ENCODE measurements around the gene CISD3.

Gene CISD3

DNA sequence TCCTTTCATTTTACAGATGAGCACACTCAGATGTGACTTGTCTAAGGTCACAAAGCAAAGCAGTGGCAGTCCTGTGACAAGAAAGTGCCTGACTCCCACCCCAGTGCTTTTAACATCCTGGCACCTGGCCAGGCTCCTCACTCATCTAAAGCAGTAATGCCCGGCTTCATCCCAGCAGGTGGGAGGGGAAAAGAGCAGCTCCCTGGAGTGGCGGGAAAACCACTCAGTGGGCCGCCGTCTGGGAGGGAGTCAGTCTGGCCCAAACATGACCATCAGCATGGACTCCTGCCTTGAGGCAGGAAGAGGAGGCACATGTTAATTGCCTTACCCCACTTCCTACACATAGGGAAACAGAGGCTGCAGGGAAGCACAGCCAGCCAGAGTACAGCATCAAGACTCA, 15.4 kb downstream of the CISD3 start:
- DNase-seq (ENCODE audit: low spot score) = no peak

GRCh38 chr17:38746004-38746848, 16.1 kb downstream of the CISD3 start:
- DNase-seq (ENCODE audit: low spot score) = no peak

DNA sequence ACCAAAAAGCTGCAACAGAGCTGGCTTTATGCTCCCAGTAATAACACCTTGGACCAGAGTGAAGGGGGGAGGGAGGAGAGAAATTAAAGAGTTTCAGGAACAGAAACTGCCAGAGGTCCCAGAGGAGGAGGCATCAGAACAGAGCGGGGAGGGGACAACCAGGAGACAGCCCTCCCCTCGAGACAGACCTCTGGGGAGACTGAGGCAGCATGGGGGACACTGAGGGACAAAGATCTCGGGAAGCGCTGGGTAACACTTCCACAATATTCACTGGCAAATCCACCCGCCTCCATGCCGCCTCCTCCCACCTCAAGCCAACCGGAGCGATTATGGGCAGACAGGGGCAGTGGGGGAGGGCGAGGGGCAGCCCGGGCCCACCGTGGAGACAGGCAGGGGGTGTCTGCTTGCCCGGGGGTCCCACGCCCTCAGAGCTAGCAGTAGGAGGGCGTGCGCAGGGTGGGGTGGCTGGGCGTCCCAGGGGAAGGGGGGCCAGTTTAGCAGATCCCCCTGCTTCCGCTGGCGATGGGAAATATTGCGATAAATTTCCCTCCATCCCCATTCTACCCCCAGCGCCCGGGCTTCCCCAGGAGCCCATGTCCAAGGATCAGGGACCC, 16.8 kb downstream of the CISD3 start:
- no peak for DNase-seq (ENCODE audit: low spot score)

GRCh38 chr17:38747463-38748148, 17.5 kb downstream of the CISD3 start:
- DNase-seq (ENCODE audit: low spot score) = no peak

DNA sequence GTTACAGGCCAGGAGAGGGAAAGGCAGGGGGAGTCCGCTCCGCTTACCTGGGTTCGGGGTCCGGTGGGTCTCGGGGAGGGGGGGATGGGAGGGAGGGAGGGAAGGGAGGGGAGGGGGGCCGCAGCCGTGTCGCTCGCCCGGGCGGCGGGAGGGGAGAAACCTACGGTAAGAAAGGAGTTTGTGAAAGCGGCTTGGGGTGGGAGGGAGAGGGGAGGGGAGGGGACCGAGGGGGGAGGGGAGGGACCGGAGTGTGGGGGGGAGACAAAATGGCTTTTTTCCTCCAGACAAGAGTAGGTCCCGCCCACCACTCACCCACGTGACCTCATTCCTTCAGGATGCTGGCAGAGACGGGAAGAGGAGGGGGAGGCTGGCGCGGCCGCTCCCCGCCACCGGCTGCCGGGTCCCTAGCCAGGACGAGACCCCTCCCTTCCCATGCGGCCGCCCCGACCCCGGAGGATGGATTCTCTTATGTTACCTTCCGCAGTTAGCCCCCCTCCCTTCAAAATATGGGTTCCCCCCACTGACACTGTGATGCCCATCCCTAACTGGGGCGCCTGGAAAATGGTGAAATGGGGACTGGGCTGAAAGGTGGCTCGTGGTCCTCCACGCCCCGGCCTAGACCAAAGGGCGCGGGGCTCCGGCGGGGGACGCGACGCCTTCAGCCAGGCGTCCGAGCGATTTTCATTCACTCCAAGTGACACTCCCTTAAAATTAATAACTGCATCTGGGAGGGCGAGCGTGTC, 18.2 kb downstream of the CISD3 start, which contains the start of gene PCGF2:
Gene PCGF2, minus strand, starts transcription at position 188 of the 743 bp plus-strand sequence. CDS start 7,934 bp downstream, outside the sequence.
- DNase-seq (ENCODE audit: low spot score) = no peak

GRCh38 chr17:38748892-38749222, 18.7 kb downstream of the CISD3 start:
- no peak for DNase-seq (ENCODE audit: low spot score)

DNA sequence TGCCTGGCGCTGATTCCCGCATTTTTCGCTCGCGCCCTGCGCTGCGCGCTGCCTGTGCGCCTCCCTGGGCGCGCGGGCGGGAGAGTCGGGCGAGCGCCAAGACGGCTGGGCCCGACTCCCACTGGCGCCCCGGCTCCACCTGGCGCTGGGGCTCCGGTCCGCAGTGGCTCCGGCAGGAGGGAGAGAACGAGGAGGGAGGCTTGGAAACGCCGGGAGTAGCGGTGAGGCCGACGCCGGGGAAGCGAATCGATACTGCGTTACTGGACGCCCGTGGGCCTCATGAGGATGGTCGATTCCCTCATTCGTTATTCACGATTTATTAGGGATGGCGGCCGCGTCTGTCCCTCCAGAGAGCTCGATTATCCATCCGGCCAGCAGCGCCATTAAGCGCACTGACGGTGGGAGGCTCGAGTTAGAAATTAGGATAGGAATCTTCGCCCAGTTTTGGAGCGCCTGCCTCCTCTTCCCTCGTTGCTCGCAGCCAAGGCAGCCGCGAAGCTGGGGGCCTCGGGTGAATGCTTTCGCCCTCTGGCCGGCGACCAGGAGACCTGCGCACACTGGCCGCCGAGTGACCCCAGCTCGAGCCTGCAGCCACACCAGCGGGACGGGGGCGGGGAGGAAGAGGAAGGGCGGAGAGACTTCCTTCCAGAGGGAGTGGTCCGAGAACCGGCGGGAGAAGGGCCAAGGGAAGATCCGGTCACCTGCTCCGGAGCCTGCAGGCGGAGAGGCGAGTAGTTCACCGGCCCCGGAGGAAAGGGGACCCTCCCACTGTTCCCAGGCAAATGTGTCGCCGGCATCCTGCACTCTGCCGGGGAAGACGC, 19.3 kb downstream of the CISD3 start:
- DNase-seq (ENCODE audit: low spot score) = no peak

DNA sequence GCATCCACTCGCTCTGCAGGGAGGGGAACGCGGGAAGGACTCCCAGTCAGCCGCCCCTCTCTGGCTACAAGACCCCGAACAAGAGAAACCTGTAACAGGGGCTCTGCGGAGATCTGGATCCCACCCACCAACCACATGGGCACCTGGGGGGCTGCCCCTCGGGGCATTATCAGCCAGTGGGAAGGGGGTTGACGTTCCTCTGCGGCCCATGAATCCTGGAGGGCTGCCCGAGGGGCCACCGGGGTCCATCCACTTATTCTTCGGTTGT, 19.8 kb downstream of the CISD3 start:
- no peak for DNase-seq (ENCODE audit: low spot score)

GRCh38 chr17:38750312-38751121, 20.4 kb downstream of the CISD3 start:
- no peak for DNase-seq (ENCODE audit: low spot score)

DNA sequence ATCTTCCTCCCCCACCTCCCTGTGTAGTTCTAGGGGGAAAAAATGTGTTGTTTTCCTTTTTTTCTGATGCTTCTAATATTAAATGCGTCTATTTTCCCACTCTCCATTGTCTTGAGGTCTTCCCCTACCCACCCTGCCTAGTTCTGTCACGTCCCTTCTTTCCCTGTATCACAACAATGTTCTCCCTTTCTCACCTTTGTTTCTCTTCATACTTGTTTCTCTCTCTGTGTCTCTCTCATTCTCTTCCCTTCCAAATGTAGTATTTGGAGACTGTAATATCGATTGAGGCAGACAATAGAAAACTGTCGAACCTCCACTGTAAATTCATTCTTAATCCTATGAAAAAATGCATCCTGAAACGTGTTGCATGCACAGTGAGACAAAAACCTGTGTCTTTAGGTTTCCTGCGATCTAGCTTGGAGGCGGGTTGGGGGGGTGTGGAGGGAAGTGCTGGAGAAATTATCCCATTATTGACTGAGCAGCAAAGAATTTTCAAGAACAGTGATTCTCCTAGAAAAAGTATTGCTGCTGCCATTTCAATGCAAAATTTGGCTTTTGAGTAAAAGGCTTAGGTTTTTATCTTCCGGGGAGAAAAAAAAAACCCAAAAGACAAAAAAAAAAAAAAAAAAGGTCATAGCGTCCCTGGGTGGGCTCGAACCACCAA, 21.1 kb downstream of the CISD3 start:
- no peak for DNase-seq (ENCODE audit: low spot score)

GRCh38 chr17:38751808-38752307, 21.7 kb downstream of the CISD3 start:
- peak; percentile 35 for DNase-seq (ENCODE audit: low spot score)

- peak; percentile 95 for DNase-seq (ENCODE audit: low spot score)
Measured at GRCh38 chr17:38752308-38753070, 22.3 kb downstream of the CISD3 start, which contains the start of gene PSMB3. PSMB3 (plus strand) TSS chr17:38752741; CDS start chr17:38752827, 86 bp downstream.

GRCh38 chr17:38753071-38753506, 22.9 kb downstream of the CISD3 start:
- no peak for DNase-seq (ENCODE audit: low spot score)

DNA sequence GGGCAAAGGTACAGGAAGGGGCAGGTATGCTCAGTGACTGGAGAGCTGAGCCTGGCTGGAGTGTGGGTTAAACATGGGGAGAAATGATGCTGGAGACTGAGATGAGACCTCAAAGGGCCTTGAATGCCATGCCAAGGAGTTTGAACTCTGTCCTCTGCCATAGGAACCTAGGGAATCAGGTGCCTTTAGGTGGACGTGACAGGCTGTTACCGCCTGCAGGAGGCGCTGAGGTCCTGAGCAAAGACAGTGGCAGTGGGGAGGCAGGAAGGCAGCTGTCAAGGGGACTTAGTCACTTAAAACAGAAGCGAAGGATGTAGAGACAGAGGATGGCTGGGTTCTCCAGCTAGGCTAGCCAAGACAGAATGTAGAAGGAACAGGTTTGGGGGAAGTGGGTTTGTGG, 31.5 kb downstream of the CISD3 start:
- peak; percentile 46 for DNase-seq (ENCODE audit: low spot score)

DNA sequence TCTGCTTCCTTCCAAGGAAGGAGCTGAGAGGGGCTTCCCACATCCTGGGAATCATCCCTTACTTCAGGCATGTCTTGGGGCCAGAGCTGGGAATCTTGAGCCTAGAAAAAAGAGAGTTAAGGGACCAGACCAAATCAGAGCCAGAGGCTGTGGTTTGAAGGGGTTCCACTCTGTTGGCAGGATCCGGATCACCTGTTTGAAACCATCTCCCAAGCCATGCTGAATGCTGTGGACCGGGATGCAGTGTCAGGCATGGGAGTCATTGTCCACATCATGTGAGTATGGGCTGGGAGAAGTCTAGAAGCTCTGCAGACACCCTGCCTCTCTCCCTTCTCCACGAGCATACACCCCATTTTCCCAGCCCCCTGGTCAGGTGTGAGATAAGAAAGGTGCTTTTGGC, 32.1 kb downstream of the CISD3 start:
- DNase-seq (ENCODE audit: low spot score) = no peak

DNA sequence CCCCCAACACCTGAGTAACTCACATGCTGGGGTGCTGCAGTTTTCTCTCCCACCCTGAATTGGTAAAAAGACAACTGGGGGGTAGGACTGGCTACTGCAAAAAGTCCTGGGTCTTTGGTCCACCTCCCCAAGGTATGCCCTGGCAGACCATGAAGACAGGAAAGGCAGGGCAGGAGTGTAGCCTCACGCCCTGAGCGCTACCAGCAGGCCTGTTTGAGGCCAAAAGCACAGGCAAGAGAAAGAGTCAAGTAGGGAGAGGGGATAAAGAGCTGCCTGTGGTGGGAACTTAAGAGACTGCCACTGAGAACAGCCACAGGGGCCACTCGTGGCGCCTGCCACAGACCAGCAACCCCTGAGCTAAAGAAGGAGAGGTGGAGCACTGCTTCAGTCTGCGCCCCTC, 36.2 kb downstream of the CISD3 start:
- no peak for DNase-seq (ENCODE audit: low spot score)

- no peak for DNase-seq (ENCODE audit: low spot score)
Measured at GRCh38 chr17:38768417-38768816, 38.3 kb downstream of the CISD3 start.

DNA sequence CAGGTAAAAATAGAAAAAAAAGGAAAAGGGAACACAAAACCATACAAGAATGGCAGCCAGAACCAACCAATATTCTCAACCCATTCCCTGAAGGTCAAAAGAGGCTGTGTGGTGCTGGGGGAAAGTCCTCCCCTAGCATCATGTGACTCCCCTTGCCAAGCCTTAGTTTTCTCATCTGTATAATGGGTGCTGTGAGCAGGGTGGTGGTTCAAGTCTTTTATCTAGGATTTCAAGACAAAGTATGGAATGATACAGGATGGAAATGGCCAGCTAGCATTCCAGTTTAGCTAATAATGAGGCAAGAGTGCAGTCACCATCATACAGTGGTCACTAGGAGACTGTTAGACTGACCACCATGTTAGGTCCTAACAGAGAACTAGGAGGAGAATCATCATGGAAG, 43.1 kb downstream of the CISD3 start:
- DNase-seq (ENCODE audit: low spot score) = no peak

- DNase-seq (ENCODE audit: low spot score) = no peak
Measured at GRCh38 chr17:38777641-38778250, 47.6 kb downstream of the CISD3 start.
